ENCODE data around the gene ADAMTS19.

DNA sequence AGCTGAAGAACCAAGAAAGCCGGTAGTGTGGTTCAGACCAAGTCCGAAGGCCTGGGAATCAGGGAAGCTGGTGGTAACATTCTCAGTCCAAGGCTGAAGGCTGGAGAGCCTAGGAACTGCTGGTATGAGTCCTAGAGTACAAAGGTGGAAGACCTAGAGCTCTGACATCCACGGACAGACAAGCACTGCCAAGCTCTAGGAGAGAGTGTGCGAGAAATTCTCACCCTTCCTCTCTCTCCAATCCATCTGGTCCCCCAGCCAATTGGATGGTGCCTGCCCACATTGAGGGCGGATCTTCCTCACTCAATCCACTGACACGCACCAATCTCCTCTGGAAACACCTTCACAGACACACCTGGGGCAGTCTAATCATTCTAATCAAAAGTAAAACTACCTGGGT, 19.7 kb upstream of the ADAMTS19 start:
- TF ChIP-seq, protein P1, sequence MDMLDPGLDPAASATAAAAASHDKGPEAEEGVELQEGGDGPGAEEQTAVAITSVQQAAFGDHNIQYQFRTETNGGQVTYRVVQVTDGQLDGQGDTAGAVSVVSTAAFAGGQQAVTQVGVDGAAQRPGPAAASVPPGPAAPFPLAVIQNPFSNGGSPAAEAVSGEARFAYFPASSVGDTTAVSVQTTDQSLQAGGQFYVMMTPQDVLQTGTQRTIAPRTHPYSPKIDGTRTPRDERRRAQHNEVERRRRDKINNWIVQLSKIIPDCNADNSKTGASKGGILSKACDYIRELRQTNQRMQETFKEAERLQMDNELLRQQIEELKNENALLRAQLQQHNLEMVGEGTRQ (IDR thresholded peaks at IDR 0.05; ENCODE audit: low read depth, low read length), result no peak
- TF ChIP-seq, protein P1 (CRISPR knock-in tag; IDR thresholded peaks at IDR 0.05; ENCODE audit: borderline replicate concordance), result no peak
- TF ChIP-seq FOSL2 (CRISPR knock-in tag; IDR thresholded peaks at IDR 0.05) (no peak), DPF2 (CRISPR knock-in tag; IDR thresholded peaks at IDR 0.05; ENCODE audit: borderline replicate concordance, low read depth) (no peak), ZC3H13 (CRISPR knock-in tag; IDR thresholded peaks at IDR 0.05) (no peak), YY1 (IDR thresholded peaks at IDR 0.05; ENCODE audit: insufficient read depth, insufficient replicate concordance, low read depth, low read length) (no peak), EZH2 (conservative IDR thresholded peaks at IDR 0.05; ENCODE audit: low read depth, low read length) (no peak), JUN (CRISPR knock-in tag; IDR thresholded peaks at IDR 0.05) (no peak), POLR2A (IDR thresholded peaks at IDR 0.05; ENCODE audit: insufficient read depth in 1 of 2, low read depth in 2 of 2, low read length in 2 of 2) (no peak)
- TF ChIP-seq, protein P2, sequence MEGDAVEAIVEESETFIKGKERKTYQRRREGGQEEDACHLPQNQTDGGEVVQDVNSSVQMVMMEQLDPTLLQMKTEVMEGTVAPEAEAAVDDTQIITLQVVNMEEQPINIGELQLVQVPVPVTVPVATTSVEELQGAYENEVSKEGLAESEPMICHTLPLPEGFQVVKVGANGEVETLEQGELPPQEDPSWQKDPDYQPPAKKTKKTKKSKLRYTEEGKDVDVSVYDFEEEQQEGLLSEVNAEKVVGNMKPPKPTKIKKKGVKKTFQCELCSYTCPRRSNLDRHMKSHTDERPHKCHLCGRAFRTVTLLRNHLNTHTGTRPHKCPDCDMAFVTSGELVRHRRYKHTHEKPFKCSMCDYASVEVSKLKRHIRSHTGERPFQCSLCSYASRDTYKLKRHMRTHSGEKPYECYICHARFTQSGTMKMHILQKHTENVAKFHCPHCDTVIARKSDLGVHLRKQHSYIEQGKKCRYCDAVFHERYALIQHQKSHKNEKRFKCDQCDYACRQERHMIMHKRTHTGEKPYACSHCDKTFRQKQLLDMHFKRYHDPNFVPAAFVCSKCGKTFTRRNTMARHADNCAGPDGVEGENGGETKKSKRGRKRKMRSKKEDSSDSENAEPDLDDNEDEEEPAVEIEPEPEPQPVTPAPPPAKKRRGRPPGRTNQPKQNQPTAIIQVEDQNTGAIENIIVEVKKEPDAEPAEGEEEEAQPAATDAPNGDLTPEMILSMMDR (CRISPR knock-in tag; IDR thresholded peaks at IDR 0.05), result no peak

Measured in HepG2 (cell line).